ENCODE data around the gene PRR36. TPM values are rescaled to one million over a fixed set of nuclear protein-coding genes. Genes with fewer than 3 reads are reported as not detected.
A peak's percentile ranks its signal among the peaks of the same experiment; 100 is the strongest.

PRR36 gene
- total and polyA plus RNA-seq, 10 of the 15 experiments (the other 5 are each of a cell fraction or from before 2014, with no cell fraction given): 0.04 TPM; not detected in 9

DNA sequence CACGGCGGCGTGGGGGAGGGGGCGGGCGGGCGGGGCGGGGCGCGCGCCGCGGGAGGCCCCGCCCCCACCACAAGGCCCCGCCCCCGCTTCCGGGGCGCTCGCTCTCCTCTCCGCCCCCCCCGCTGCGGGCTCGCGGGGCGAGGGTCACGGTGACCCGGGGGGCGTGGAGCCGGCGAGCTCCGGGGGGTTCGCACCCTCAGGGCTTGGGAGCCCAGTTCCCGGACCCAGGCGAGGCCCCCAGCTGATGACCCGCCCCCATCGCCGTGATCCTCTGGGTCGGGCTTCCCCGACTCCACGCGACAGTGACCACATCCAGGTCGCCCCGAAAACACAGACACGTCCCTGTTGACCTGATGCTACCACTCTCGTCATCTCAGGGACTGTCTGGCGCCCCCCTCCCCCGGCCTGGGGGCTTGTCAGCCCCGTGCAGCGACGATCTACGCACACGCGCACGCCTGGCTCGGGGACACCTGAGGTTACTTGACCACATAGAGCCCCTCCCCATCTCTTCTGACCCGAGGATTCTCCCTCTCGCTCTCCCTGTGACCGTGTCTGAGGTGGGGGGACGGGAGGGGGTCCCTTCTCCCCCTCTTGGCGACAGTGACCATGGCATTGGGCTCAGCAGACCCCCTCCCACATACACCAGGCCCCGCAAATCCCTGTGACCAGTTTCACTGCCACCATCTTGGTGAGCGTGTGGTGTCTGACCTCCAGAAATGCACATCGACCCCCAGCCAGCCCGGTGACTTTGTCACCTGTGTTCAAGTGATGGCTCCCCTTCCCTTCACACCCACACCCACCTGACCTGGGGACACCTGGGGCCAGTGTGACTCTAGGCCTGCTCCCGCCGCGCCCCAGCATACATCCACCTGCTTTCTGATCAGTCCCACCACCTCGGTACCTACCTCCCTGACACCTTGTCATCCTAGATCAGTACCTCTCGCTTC is 30.2 kb upstream of the PRR36 start:
- RAD21 ChIA-PET (ENCODE audit: unreplicated experiment): interaction anchor here (0.6 to 1.6 kb wide), 6 partner anchors 16 to 162 kb away, joined by 3 to 17 read pairs (median 3); partner anchors contain the start of genes SNAPC2 and TIMM44
- DNase-seq (ENCODE audit: low read depth, low spot score) (no peak), FAIRE-seq (no peak), ATAC-seq (peak; percentile 59)
- peak overlapping the region; percentile 93 for H3K9ac ChIP-seq (ENCODE audit: control insufficient read depth, insufficient read depth, low read length)
- H3K27me3 ChIP-seq (replicated peaks in 1 of 2; ENCODE audit: control insufficient read depth in 2 of 2, insufficient read depth in 2 of 2, low read length in 1 of 2): no peaks in the 10 kb centered on the region
- CTCF ChIA-PET: interaction anchor here (0.7 to 3.3 kb wide), 8 partner anchors 13 to 336 kb away, joined by 4 to 13 read pairs (median 6); partner anchors contain the start of genes SNAPC2, TIMM44 and TRAPPC5
- SMC1A ChIA-PET (ENCODE audit: uncharacterized antibody, unreplicated experiment): interaction anchor here (1.2 kb wide), 1 partner anchor 16 kb away, joined by 13 read pairs; the partner anchor contains the start of gene SNAPC2
- H3K27ac ChIP-seq (ENCODE audit: control insufficient read depth, insufficient read depth): peak overlapping the region; percentile 81
- 15% methylated on average over 36 of the region's 68 CpGs for WGBS (ENCODE audit: insufficient coverage, insufficient replicate concordance, low lambda C conversion rate, missing lambda C conversion rate)
- H4K20me1 ChIP-seq (ENCODE audit: control insufficient read depth, insufficient read depth): peaks cover 9% of the 10 kb centered on the region; the same call in 1 of the 2 replicates
- POLR2A ChIA-PET: interaction anchor here (0.6 to 1.6 kb wide), 5 partner anchors 16 to 1513 kb away, joined by 4 to 27 read pairs (median 7); partner anchors contain the start of gene SNAPC2
- H3K4me3 ChIP-seq: peak overlapping the region; percentile 95
- no TSS peak for BruUV-seq (replicated peaks)
- intact Hi-C loops (cut with micrococcal nuclease; ENCODE audit: unreplicated experiment): loop anchor here (10.0 kb wide), 1 partner anchor 220 kb away; the partner anchor contains the start of gene TRAPPC5
- H2AFZ ChIP-seq (ENCODE audit: control insufficient read depth, low read depth, low read length): peak overlapping the region; percentile 82
- H3K9me3 ChIP-seq (replicated peaks; ENCODE audit: control insufficient read depth, insufficient read depth, low read length): no peaks in the 10 kb centered on the region
- in situ Hi-C loops (cut with MboI): no loop called here
- H3K4me2 ChIP-seq (ENCODE audit: control insufficient read depth, insufficient read depth): peak overlapping the region; percentile 98
- H3K4me1 ChIP-seq (ENCODE audit: control insufficient read depth, insufficient read depth, low read length): peaks cover 14% of the 10 kb centered on the region
- H3K79me2 ChIP-seq (ENCODE audit: control insufficient read depth, insufficient read depth, low read length): peaks cover 36% of the 10 kb centered on the region
- peaks cover 0 to 2% of the 10 kb centered on the region in 2 experiments; a peak in 1 of 4 replicates for H3K36me3 ChIP-seq (ENCODE audit: control insufficient read depth in 2 of 2, insufficient read depth in 2 of 2, low read length in 1 of 2)
- TF ChIP-seq PKNOX1 (IDR thresholded peaks at IDR 0.05) (no peak), SREBF1 (IDR thresholded peaks at IDR 0.05; ENCODE audit: low read length) (no peak), SMARCA5 (IDR thresholded peaks at IDR 0.05) (no peak), SRF (IDR thresholded peaks at IDR 0.05; ENCODE audit: low read depth in 2 of 2, low read length in 2 of 2) (no peak), SMC3 (IDR thresholded peaks at IDR 0.05; ENCODE audit: borderline replicate concordance, low read length) (no peak), NFIC (IDR thresholded peaks at IDR 0.05; ENCODE audit: low read depth, low read length) (no peak), CTCF (IDR thresholded peaks at IDR 0.05 in 2 of 3, conservative IDR thresholded peaks at IDR 0.05 in 1 of 3; ENCODE audit: control insufficient read depth in 2 of 3, extremely low read depth in 1 of 3, insufficient read depth in 1 of 3, low read depth in 3 of 3, low read length in 3 of 3) (no peak), RFX5 (IDR thresholded peaks at IDR 0.05; ENCODE audit: low read depth, low read length) (no peak), CHD1 (IDR thresholded peaks at IDR 0.05; ENCODE audit: low read depth, low read length) (no peak), NKRF (conservative IDR thresholded peaks at IDR 0.05) (peak; percentile 69; the same call in 1 of the 2 replicates), SIN3A (IDR thresholded peaks at IDR 0.05; ENCODE audit: low read depth, low read length) (peak; percentile 70; the same call in 1 of the 2 replicates)
- TF ChIP-seq, protein P1, sequence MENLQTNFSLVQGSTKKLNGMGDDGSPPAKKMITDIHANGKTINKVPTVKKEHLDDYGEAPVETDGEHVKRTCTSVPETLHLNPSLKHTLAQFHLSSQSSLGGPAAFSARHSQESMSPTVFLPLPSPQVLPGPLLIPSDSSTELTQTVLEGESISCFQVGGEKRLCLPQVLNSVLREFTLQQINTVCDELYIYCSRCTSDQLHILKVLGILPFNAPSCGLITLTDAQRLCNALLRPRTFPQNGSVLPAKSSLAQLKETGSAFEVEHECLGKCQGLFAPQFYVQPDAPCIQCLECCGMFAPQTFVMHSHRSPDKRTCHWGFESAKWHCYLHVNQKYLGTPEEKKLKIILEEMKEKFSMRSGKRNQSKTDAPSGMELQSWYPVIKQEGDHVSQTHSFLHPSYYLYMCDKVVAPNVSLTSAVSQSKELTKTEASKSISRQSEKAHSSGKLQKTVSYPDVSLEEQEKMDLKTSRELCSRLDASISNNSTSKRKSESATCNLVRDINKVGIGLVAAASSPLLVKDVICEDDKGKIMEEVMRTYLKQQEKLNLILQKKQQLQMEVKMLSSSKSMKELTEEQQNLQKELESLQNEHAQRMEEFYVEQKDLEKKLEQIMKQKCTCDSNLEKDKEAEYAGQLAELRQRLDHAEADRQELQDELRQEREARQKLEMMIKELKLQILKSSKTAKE (IDR thresholded peaks at IDR 0.05; ENCODE audit: low read depth, poor library complexity, severe bottlenecking): no peak
- TF ChIP-seq, protein P2, sequence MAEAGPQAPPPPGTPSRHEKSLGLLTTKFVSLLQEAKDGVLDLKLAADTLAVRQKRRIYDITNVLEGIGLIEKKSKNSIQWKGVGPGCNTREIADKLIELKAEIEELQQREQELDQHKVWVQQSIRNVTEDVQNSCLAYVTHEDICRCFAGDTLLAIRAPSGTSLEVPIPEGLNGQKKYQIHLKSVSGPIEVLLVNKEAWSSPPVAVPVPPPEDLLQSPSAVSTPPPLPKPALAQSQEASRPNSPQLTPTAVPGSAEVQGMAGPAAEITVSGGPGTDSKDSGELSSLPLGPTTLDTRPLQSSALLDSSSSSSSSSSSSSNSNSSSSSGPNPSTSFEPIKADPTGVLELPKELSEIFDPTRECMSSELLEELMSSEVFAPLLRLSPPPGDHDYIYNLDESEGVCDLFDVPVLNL (IDR thresholded peaks at IDR 0.05; ENCODE audit: low read depth, low read length): no peak
